ENCODE results near the gene SLC17A3. TPM values are rescaled to one million over a fixed set of nuclear protein-coding genes. Genes with fewer than 3 reads are reported as not detected.
A peak's percentile ranks its signal among the peaks of the same experiment; 100 is the strongest.

Gene SLC17A3, protein sequence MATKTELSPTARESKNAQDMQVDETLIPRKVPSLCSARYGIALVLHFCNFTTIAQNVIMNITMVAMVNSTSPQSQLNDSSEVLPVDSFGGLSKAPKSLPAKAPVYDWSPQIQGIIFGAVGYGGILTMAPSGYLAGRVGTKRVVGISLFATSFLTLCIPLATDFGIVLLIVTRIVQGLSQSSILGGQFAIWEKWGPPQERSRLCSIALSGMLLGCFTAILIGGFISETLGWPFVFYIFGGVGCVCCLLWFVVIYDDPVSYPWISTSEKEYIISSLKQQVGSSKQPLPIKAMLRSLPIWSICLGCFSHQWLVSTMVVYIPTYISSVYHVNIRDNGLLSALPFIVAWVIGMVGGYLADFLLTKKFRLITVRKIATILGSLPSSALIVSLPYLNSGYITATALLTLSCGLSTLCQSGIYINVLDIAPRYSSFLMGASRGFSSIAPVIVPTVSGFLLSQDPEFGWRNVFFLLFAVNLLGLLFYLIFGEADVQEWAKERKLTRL
- total RNA-seq (2014; rRNA removed; shearing (Covaris generic)) = not detected in 2 replicates
- polyA plus RNA-seq (2016; fragmentation: Nextera tagmentation; extraction: Ambion mirVana) = not detected in 2 replicates

DNA sequence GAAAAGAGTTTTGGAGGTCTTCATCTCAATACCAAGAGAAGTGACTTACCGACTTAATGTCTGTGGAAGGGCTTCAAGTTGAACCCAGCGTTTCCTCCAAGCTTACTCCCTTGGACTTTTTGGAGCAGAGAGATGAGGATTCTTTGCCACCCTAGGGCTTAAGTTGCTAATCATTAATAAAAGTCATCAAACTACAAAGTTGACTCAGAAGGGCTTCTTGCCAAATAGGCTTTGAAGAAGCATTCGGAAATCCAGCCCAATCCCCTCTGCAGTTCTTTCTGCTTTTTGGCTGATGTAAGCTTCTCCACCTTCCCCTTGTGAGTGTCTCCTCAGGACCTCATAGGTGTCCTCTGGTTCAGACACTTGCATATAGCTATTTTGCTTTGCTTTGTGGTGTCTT, at the start of gene SLC17A3:
Gene SLC17A3 (minus strand): TSS at position 126 of the 400 bp plus-strand sequence. CDS start 5,856 bp downstream, outside the sequence.
- DNase-seq = no peak
- in situ Hi-C loops (cut with MboI) = no loop called here
- no peak within 1 kb of the TSS for H3K4me2 ChIP-seq (ENCODE audit: unreplicated experiment)
- no peaks in the 10 kb centered on the region for H3K79me2 ChIP-seq (ENCODE audit: insufficient read depth)
- TF ChIP-seq EZH2phosphoT487 (IDR thresholded peaks at IDR 0.05; ENCODE audit: insufficient read depth, low read depth) = no peak
- TF ChIP-seq EZH2 (IDR thresholded peaks at IDR 0.05; ENCODE audit: insufficient read depth, poor library complexity, severe bottlenecking) = no peak
- no peak within 1 kb of the TSS for H3K4me3 ChIP-seq
- H3K4me1 ChIP-seq (ENCODE audit: insufficient read depth) = no peaks in the 10 kb centered on the region
- no peak within 1 kb of the TSS for H3K27ac ChIP-seq
- H3K9me2 ChIP-seq (ENCODE audit: insufficient read depth) = no peaks in the 10 kb centered on the region
- H3K27me3 ChIP-seq (replicated peaks; ENCODE audit: insufficient read depth) = no peaks in the 10 kb centered on the region; the same call in 1 of the 2 replicates
- no peaks in the 10 kb centered on the region for H4K20me1 ChIP-seq (ENCODE audit: insufficient read depth)
- no peak within 1 kb of the TSS for H3K9ac ChIP-seq
- no peaks in the 10 kb centered on the region for H3K36me3 ChIP-seq (ENCODE audit: low read depth)
- no peaks in the 10 kb centered on the region for H3K9me3 ChIP-seq (ENCODE audit: low read depth)
- 40 to 52% methylated on average over 3 of the region's 3 CpGs for WGBS, 2 experiments (ENCODE audit: low coverage in 1 of 2, low lambda C conversion rate in 2 of 2, missing lambda C conversion rate in 2 of 2)
- H2AFZ ChIP-seq = no peak within 1 kb of the TSS
- H3F3A ChIP-seq (ENCODE audit: insufficient read depth) = no peaks in the 10 kb centered on the region

DNA sequence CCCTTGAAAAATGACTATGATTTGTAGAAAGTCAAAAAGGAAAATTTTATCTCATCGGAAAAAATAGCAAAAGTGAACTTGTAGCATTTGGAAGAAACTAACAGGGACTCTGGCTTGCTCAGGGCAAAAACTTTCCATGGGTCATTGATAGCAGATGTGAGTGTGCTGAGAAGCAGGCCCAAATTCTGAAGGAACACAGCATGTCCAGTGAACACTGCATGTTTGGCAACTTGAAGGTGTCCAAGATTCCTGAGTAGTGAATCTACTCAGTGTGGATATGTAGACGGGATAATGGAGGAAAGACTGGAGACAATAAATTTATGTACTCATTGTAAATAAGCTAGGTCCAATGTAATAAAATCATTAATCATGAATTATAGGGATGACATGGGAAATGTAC, 48.3 kb upstream of the SLC17A3 start:
- Histone ChIP-seq H3K4me1 (ENCODE audit: insufficient read depth) (no peaks in the 10 kb centered on the region), H3K36me3 (ENCODE audit: low read depth) (no peaks in the 10 kb centered on the region), H3K27me3 (replicated peaks; ENCODE audit: insufficient read depth) (no peaks in the 10 kb centered on the region), H3K9me2 (ENCODE audit: insufficient read depth) (no peaks in the 10 kb centered on the region), H3K9me3 (ENCODE audit: low read depth) (no peaks in the 10 kb centered on the region), H3K79me2 (ENCODE audit: insufficient read depth) (no peaks in the 10 kb centered on the region), H3K27ac (no peak overlapping the region), H3F3A (ENCODE audit: insufficient read depth) (no peaks in the 10 kb centered on the region), H3K4me2 (ENCODE audit: unreplicated experiment) (no peak overlapping the region), H4K20me1 (ENCODE audit: insufficient read depth) (no peaks in the 10 kb centered on the region), H3K9ac (no peak overlapping the region), H2AFZ (no peak overlapping the region), H3K4me3 (no peak overlapping the region)
- in situ Hi-C loops (cut with MboI) = no loop called here
- DNase-seq = peak; percentile 71
- 2 to 5% methylated on average over 2 of the region's 2 CpGs for WGBS, 2 experiments (ENCODE audit: low coverage in 1 of 2, low lambda C conversion rate in 2 of 2, missing lambda C conversion rate in 2 of 2)
- TF ChIP-seq EZH2 (IDR thresholded peaks at IDR 0.05; ENCODE audit: insufficient read depth, poor library complexity, severe bottlenecking) (no peak), EZH2phosphoT487 (IDR thresholded peaks at IDR 0.05; ENCODE audit: insufficient read depth, low read depth) (no peak)

DNA sequence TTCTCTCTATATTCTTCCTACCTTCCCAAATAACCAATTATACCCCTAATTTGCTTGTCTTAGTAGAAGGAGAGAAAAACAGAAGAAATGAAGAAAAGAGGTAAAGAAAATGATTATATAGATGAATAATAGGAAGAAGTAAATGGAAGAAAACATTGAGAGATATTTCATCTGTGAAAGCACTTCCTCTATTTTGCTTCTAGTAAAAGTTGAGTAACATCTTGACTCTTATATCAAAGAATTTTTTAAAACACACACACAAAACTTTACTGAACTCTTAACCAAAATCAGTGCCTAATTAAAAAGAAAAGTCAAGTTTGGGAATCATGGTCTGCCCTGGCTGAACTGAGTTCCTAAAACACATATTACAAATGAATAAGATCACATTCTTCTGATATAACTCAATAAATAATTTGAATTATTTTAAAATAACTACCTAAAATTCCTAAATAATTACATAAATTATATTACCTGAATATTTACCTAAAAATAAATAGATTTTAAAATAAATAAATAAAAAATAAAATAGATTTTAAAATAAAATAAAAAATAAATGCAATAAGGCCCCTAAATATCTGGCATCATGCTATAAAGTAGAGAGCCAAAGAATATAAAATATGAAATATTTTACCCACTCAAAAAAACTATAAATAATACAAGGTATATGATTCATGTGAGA, 47.6 kb upstream of the SLC17A3 start:
- in situ Hi-C loops (cut with MboI) = no loop called here
- H3K27me3 ChIP-seq (replicated peaks; ENCODE audit: insufficient read depth) = no peaks in the 10 kb centered on the region
- H3K4me1 ChIP-seq (ENCODE audit: insufficient read depth) = no peaks in the 10 kb centered on the region
- H4K20me1 ChIP-seq (ENCODE audit: insufficient read depth) = no peaks in the 10 kb centered on the region
- H3K9me3 ChIP-seq (ENCODE audit: low read depth) = no peaks in the 10 kb centered on the region
- H3K79me2 ChIP-seq (ENCODE audit: insufficient read depth) = no peaks in the 10 kb centered on the region
- no peak overlapping the region for H3K4me2 ChIP-seq (ENCODE audit: unreplicated experiment)
- no peaks in the 10 kb centered on the region for H3F3A ChIP-seq (ENCODE audit: insufficient read depth)
- no peak overlapping the region for H3K4me3 ChIP-seq
- H3K27ac ChIP-seq = no peak overlapping the region
- no peak overlapping the region for H3K9ac ChIP-seq
- DNase-seq = no peak
- H3K36me3 ChIP-seq (ENCODE audit: low read depth) = no peaks in the 10 kb centered on the region
- no peak overlapping the region for H2AFZ ChIP-seq
- TF ChIP-seq EZH2phosphoT487 (IDR thresholded peaks at IDR 0.05; ENCODE audit: insufficient read depth, low read depth) (no peak), EZH2 (IDR thresholded peaks at IDR 0.05; ENCODE audit: insufficient read depth, poor library complexity, severe bottlenecking) (no peak)
- no peaks in the 10 kb centered on the region for H3K9me2 ChIP-seq (ENCODE audit: insufficient read depth)

DNA sequence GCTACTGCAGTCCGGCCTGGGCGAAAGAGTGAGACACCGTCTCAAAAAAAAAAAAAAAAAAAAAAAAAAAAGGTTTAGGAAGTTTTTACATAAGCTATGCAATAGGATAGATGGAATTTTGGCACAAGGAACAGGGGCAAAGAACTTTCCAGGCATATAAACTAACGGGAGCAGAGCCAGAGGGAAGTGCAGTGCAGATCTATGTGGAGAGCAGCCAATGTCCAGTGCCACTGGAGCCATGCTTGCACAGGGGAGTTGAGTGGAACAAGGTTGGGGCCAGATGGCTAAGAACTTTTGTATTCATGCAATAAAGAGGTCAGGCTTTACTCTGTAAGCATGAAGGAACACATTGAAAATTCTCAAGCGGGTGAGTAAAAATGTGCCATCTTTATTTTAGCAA, 45.6 kb upstream of the SLC17A3 start:
- in situ Hi-C loops (cut with MboI) = no loop called here
- no peaks in the 10 kb centered on the region for H3K4me1 ChIP-seq (ENCODE audit: insufficient read depth)
- 71 to 80% methylated on average over 2 to 5 of the region's 5 CpGs for WGBS, 2 experiments (ENCODE audit: low coverage in 1 of 2, low lambda C conversion rate in 2 of 2, missing lambda C conversion rate in 2 of 2)
- no peak overlapping the region for H3K4me2 ChIP-seq (ENCODE audit: unreplicated experiment)
- H3K9me3 ChIP-seq (ENCODE audit: low read depth) = no peaks in the 10 kb centered on the region
- no peak overlapping the region for H3K4me3 ChIP-seq
- no peaks in the 10 kb centered on the region for H3K79me2 ChIP-seq (ENCODE audit: insufficient read depth)
- H2AFZ ChIP-seq = no peak overlapping the region
- no peak overlapping the region for H3K27ac ChIP-seq
- TF ChIP-seq EZH2phosphoT487 (IDR thresholded peaks at IDR 0.05; ENCODE audit: insufficient read depth, low read depth) (no peak), EZH2 (IDR thresholded peaks at IDR 0.05; ENCODE audit: insufficient read depth, poor library complexity, severe bottlenecking) (no peak)
- no peaks in the 10 kb centered on the region for H3K9me2 ChIP-seq (ENCODE audit: insufficient read depth)
- no peaks in the 10 kb centered on the region for H3F3A ChIP-seq (ENCODE audit: insufficient read depth)
- H3K9ac ChIP-seq = no peak overlapping the region
- H4K20me1 ChIP-seq (ENCODE audit: insufficient read depth) = no peaks in the 10 kb centered on the region
- no peaks in the 10 kb centered on the region for H3K27me3 ChIP-seq (replicated peaks; ENCODE audit: insufficient read depth)
- no peak for DNase-seq
- no peaks in the 10 kb centered on the region for H3K36me3 ChIP-seq (ENCODE audit: low read depth)

All from GM23248 (cell line).